ENCODE measurements around the gene TRIM44.

TRIM44 gene

GRCh38 chr11:35803115-35803514 is 140.5 kb downstream of the TRIM44 start:
- peaks cover 2% of the 10 kb centered on the region for H3K4me1 ChIP-seq (ENCODE audit: control insufficient read depth, low read depth, low read length)
- no peak overlapping the region for H3K4ac ChIP-seq (ENCODE audit: low read depth, low read length)
- H3K36me3 ChIP-seq (ENCODE audit: control insufficient read depth, insufficient read depth, low read length): no peaks in the 10 kb centered on the region
- no peak overlapping the region for H3K27ac ChIP-seq (ENCODE audit: low read depth, low read length)
- no peaks in the 10 kb centered on the region for H3K79me2 ChIP-seq (ENCODE audit: control insufficient read depth, insufficient read depth, low read length)
- no peak overlapping the region for H3K23ac ChIP-seq (ENCODE audit: low read length)
- no peak overlapping the region for H4K8ac ChIP-seq (ENCODE audit: low read depth, low read length)
- no peak for DNase-seq
- H3K27me3 ChIP-seq (ENCODE audit: insufficient read depth, low read length, poor library complexity): no peaks in the 10 kb centered on the region
- WGBS (ENCODE audit: extremely low coverage, insufficient coverage, low lambda C conversion rate): no CpG with 5 or more reads among the region's 3 CpGs
- no peak overlapping the region for H2BK5ac ChIP-seq (ENCODE audit: low read length)
- H2AK5ac ChIP-seq (ENCODE audit: low read length): no peak overlapping the region
- no peak overlapping the region for H3K18ac ChIP-seq (ENCODE audit: low read length)
- no peak overlapping the region for H3K4me3 ChIP-seq (ENCODE audit: low read length)
- H2BK15ac ChIP-seq (replicated peaks; ENCODE audit: low read depth): no peak overlapping the region
- H3K9ac ChIP-seq (ENCODE audit: low read length): no peak overlapping the region
- H2BK120ac ChIP-seq (ENCODE audit: low read depth, low read length): no peak overlapping the region
- no peak overlapping the region for H4K5ac ChIP-seq (ENCODE audit: low read length)
- H3K79me1 ChIP-seq (ENCODE audit: low read length): no peaks in the 10 kb centered on the region
- H3K56ac ChIP-seq (ENCODE audit: low read length): no peak overlapping the region
- no peak overlapping the region for H3K4me2 ChIP-seq (ENCODE audit: low read length)

DNA sequence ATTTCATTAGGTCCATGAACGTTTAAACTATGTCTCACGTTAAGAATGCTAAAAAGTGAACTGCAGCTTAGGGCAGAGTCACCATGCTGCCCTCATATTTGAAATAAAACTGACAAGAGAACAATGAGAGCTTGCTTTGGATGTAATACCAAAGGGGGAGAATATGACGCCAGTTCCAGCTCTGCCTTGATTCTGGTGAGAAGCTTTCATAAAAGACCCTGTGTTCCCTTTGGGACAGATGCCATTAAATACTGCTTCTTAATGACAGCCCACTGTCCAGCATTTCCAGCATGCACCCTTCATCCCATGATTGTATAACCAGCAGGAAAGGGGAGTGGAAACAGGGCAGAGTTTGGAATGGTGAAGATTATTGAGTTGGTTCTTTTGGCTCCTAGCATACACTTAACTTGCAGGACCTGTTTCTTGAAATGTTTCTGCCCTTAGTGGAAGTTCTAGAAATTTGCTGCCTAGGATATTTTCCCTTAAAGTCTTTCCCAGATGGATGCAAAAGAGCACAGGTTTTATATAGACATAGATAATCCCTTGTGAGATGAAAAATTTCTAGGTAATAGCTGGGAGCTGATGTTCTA is 142.0 kb downstream of the TRIM44 start:
- H3K79me2 ChIP-seq (ENCODE audit: control insufficient read depth, insufficient read depth, low read length): no peaks in the 10 kb centered on the region
- no peak overlapping the region for H3K4ac ChIP-seq (ENCODE audit: low read depth, low read length)
- WGBS (ENCODE audit: extremely low coverage, insufficient coverage, low lambda C conversion rate): no CpG with 5 or more reads among the region's 3 CpGs
- peaks cover 2% of the 10 kb centered on the region for H3K4me1 ChIP-seq (ENCODE audit: control insufficient read depth, low read depth, low read length)
- H3K79me1 ChIP-seq (ENCODE audit: low read length): no peaks in the 10 kb centered on the region
- no peak overlapping the region for H3K56ac ChIP-seq (ENCODE audit: low read length)
- H2AK5ac ChIP-seq (ENCODE audit: low read length): no peak overlapping the region
- H3K27me3 ChIP-seq (ENCODE audit: insufficient read depth, low read length, poor library complexity): no peaks in the 10 kb centered on the region
- H2BK15ac ChIP-seq (replicated peaks; ENCODE audit: low read depth): no peak overlapping the region
- H3K9ac ChIP-seq (ENCODE audit: low read length): no peak overlapping the region
- H4K5ac ChIP-seq (ENCODE audit: low read length): no peak overlapping the region
- no peak overlapping the region for H3K23ac ChIP-seq (ENCODE audit: low read length)
- H2BK5ac ChIP-seq (ENCODE audit: low read length): no peak overlapping the region
- no peak overlapping the region for H3K4me2 ChIP-seq (ENCODE audit: low read length)
- H3K27ac ChIP-seq (ENCODE audit: low read depth, low read length): no peak overlapping the region
- DNase-seq: no peak
- no peaks in the 10 kb centered on the region for H3K36me3 ChIP-seq (ENCODE audit: control insufficient read depth, insufficient read depth, low read length)
- no peak overlapping the region for H4K8ac ChIP-seq (ENCODE audit: low read depth, low read length)
- no peak overlapping the region for H2BK120ac ChIP-seq (ENCODE audit: low read depth, low read length)
- no peak overlapping the region for H3K4me3 ChIP-seq (ENCODE audit: low read length)
- no peak overlapping the region for H3K18ac ChIP-seq (ENCODE audit: low read length)

GRCh38 chr11:35809561-35809960 is 147.0 kb downstream of the TRIM44 start:
- no peak overlapping the region for H3K23ac ChIP-seq (ENCODE audit: low read length)
- WGBS (ENCODE audit: extremely low coverage, insufficient coverage, low lambda C conversion rate): no CpG with 5 or more reads among the region's 4 CpGs
- no peaks in the 10 kb centered on the region for H3K4me1 ChIP-seq (ENCODE audit: control insufficient read depth, low read depth, low read length)
- no peak overlapping the region for H3K4me2 ChIP-seq (ENCODE audit: low read length)
- H3K27me3 ChIP-seq (ENCODE audit: insufficient read depth, low read length, poor library complexity): no peaks in the 10 kb centered on the region
- no peak overlapping the region for H2AK5ac ChIP-seq (ENCODE audit: low read length)
- no peak overlapping the region for H3K56ac ChIP-seq (ENCODE audit: low read length)
- H4K8ac ChIP-seq (ENCODE audit: low read depth, low read length): no peak overlapping the region
- no peak overlapping the region for H2BK120ac ChIP-seq (ENCODE audit: low read depth, low read length)
- H3K27ac ChIP-seq (ENCODE audit: low read depth, low read length): no peak overlapping the region
- H3K9ac ChIP-seq (ENCODE audit: low read length): no peak overlapping the region
- no peak overlapping the region for H3K4me3 ChIP-seq (ENCODE audit: low read length)
- H3K79me2 ChIP-seq (ENCODE audit: control insufficient read depth, insufficient read depth, low read length): no peaks in the 10 kb centered on the region
- H2BK15ac ChIP-seq (replicated peaks; ENCODE audit: low read depth): no peak overlapping the region
- no peak overlapping the region for H2BK5ac ChIP-seq (ENCODE audit: low read length)
- H4K5ac ChIP-seq (ENCODE audit: low read length): no peak overlapping the region
- H3K18ac ChIP-seq (ENCODE audit: low read length): no peak overlapping the region
- DNase-seq: no peak
- no peak overlapping the region for H3K4ac ChIP-seq (ENCODE audit: low read depth, low read length)
- no peaks in the 10 kb centered on the region for H3K79me1 ChIP-seq (ENCODE audit: low read length)
- H3K36me3 ChIP-seq (ENCODE audit: control insufficient read depth, insufficient read depth, low read length): no peaks in the 10 kb centered on the region

GRCh38 chr11:35810045-35810645 is 147.6 kb downstream of the TRIM44 start:
- Histone ChIP-seq H3K9ac (ENCODE audit: low read length) (no peak overlapping the region), H4K8ac (ENCODE audit: low read depth, low read length) (no peak overlapping the region), H3K56ac (ENCODE audit: low read length) (no peak overlapping the region), H3K27me3 (ENCODE audit: insufficient read depth, low read length, poor library complexity) (no peaks in the 10 kb centered on the region), H2BK15ac (replicated peaks; ENCODE audit: low read depth) (no peak overlapping the region), H3K36me3 (ENCODE audit: control insufficient read depth, insufficient read depth, low read length) (no peaks in the 10 kb centered on the region), H3K18ac (ENCODE audit: low read length) (no peak overlapping the region), H4K5ac (ENCODE audit: low read length) (no peak overlapping the region), H3K4me3 (ENCODE audit: low read length) (no peak overlapping the region), H3K23ac (ENCODE audit: low read length) (no peak overlapping the region), H3K4me1 (ENCODE audit: control insufficient read depth, low read depth, low read length) (no peaks in the 10 kb centered on the region), H2AK5ac (ENCODE audit: low read length) (no peak overlapping the region), H2BK5ac (ENCODE audit: low read length) (no peak overlapping the region), H3K79me2 (ENCODE audit: control insufficient read depth, insufficient read depth, low read length) (no peaks in the 10 kb centered on the region), H3K27ac (ENCODE audit: low read depth, low read length) (no peak overlapping the region), H3K4me2 (ENCODE audit: low read length) (no peak overlapping the region), H3K4ac (ENCODE audit: low read depth, low read length) (no peak overlapping the region), H3K79me1 (ENCODE audit: low read length) (no peaks in the 10 kb centered on the region), H2BK120ac (ENCODE audit: low read depth, low read length) (no peak overlapping the region)
- no CpG with 5 or more reads among the region's 2 CpGs for WGBS (ENCODE audit: extremely low coverage, insufficient coverage, low lambda C conversion rate)
- DNase-seq: no peak

DNA sequence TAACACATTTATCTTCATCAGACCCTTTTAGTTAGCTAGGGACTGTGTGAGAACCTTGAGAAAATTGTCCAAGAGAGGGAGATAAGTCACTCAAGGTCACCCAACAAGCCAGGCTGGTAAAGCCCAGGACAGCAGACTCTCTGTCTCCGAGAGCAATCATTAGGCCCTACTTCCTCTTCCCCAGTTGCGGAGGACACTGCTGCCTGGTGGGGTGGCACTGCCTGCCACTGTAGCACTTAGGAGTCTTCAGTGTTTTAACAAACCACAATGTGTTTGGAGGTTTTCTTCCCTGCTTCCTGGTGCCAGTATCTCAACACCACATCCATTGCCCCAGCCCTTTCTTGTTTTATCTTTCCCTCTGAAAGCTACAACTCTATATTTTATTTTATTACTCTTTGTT is 149.2 kb downstream of the TRIM44 start:
- Histone ChIP-seq H3K79me2 (ENCODE audit: control insufficient read depth, insufficient read depth, low read length) (no peaks in the 10 kb centered on the region), H3K36me3 (ENCODE audit: control insufficient read depth, insufficient read depth, low read length) (no peaks in the 10 kb centered on the region), H3K27ac (ENCODE audit: low read depth, low read length) (no peak overlapping the region), H3K4me2 (ENCODE audit: low read length) (no peak overlapping the region), H4K8ac (ENCODE audit: low read depth, low read length) (no peak overlapping the region), H2BK15ac (replicated peaks; ENCODE audit: low read depth) (no peak overlapping the region), H2AK5ac (ENCODE audit: low read length) (no peak overlapping the region), H3K79me1 (ENCODE audit: low read length) (no peaks in the 10 kb centered on the region), H3K4me1 (ENCODE audit: control insufficient read depth, low read depth, low read length) (no peaks in the 10 kb centered on the region), H2BK120ac (ENCODE audit: low read depth, low read length) (no peak overlapping the region), H3K18ac (ENCODE audit: low read length) (no peak overlapping the region), H3K4ac (ENCODE audit: low read depth, low read length) (no peak overlapping the region), H3K56ac (ENCODE audit: low read length) (no peak overlapping the region), H3K4me3 (ENCODE audit: low read length) (no peak overlapping the region), H3K27me3 (ENCODE audit: insufficient read depth, low read length, poor library complexity) (no peaks in the 10 kb centered on the region), H3K9ac (ENCODE audit: low read length) (no peak overlapping the region), H3K23ac (ENCODE audit: low read length) (no peak overlapping the region), H4K5ac (ENCODE audit: low read length) (no peak overlapping the region), H2BK5ac (ENCODE audit: low read length) (no peak overlapping the region)
- DNase-seq: no peak
- no CpG with 5 or more reads among the region's 2 CpGs for WGBS (ENCODE audit: extremely low coverage, insufficient coverage, low lambda C conversion rate)

DNA sequence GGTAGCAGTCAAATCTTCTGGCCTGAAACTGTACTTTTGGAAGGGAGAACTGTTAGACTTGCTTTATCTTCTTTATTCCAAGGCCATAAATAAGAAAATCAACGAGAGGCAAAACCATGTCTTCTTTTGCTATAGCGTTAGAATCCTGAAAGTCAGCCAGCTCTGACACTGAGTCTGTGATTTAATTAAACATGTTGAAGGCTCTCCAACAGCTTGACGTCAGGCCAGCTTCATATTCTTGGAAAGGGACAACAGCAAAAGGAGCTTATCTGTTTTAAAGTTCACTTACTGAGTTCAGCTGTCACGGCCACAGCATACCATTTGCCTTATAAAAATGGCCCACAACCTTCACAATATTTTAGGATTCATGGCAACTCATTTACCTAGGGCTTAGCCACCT is 150.3 kb downstream of the TRIM44 start:
- no peak for DNase-seq
- no peak overlapping the region for H3K9ac ChIP-seq (ENCODE audit: low read length)
- no peak overlapping the region for H3K56ac ChIP-seq (ENCODE audit: low read length)
- H2BK120ac ChIP-seq (ENCODE audit: low read depth, low read length): no peak overlapping the region
- no peak overlapping the region for H4K5ac ChIP-seq (ENCODE audit: low read length)
- H3K79me2 ChIP-seq (ENCODE audit: control insufficient read depth, insufficient read depth, low read length): no peaks in the 10 kb centered on the region
- no peak overlapping the region for H3K4me2 ChIP-seq (ENCODE audit: low read length)
- H3K18ac ChIP-seq (ENCODE audit: low read length): no peak overlapping the region
- H3K79me1 ChIP-seq (ENCODE audit: low read length): no peaks in the 10 kb centered on the region
- no CpG with 5 or more reads among the region's 4 CpGs for WGBS (ENCODE audit: extremely low coverage, insufficient coverage, low lambda C conversion rate)
- H2BK5ac ChIP-seq (ENCODE audit: low read length): no peak overlapping the region
- no peak overlapping the region for H2AK5ac ChIP-seq (ENCODE audit: low read length)
- no peak overlapping the region for H3K27ac ChIP-seq (ENCODE audit: low read depth, low read length)
- H3K4me3 ChIP-seq (ENCODE audit: low read length): no peak overlapping the region
- H3K4me1 ChIP-seq (ENCODE audit: control insufficient read depth, low read depth, low read length): no peaks in the 10 kb centered on the region
- no peak overlapping the region for H2BK15ac ChIP-seq (replicated peaks; ENCODE audit: low read depth)
- no peak overlapping the region for H3K23ac ChIP-seq (ENCODE audit: low read length)
- H3K27me3 ChIP-seq (ENCODE audit: insufficient read depth, low read length, poor library complexity): no peaks in the 10 kb centered on the region
- H3K4ac ChIP-seq (ENCODE audit: low read depth, low read length): no peak overlapping the region
- no peaks in the 10 kb centered on the region for H3K36me3 ChIP-seq (ENCODE audit: control insufficient read depth, insufficient read depth, low read length)
- H4K8ac ChIP-seq (ENCODE audit: low read depth, low read length): no peak overlapping the region
